Measurements from ENCODE around the gene ACBD6.
A peak's percentile ranks its signal among the peaks of the same experiment; 100 is the strongest.

Gene ACBD6

DNA sequence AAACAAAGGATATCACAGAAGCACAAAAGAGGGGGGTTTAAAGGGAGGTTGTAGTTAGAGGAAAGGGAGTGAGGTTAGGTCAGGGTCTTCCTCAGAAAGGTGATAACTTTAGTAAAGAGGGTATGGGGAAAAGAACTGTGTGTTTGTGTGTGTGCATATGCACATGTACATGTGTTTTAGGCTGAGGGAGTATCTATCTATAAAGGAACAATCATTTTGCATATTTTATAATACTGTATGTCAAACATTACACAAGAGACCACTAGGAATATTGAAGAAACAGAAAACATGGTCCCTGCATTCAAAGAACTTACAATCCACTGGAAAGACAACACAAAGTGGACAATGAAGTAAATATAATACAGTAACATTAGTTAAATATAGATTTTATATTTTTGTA lies 132.2 kb downstream of the ACBD6 start:
- no peak for DNase-seq (ENCODE audit: low spot score)

DNA sequence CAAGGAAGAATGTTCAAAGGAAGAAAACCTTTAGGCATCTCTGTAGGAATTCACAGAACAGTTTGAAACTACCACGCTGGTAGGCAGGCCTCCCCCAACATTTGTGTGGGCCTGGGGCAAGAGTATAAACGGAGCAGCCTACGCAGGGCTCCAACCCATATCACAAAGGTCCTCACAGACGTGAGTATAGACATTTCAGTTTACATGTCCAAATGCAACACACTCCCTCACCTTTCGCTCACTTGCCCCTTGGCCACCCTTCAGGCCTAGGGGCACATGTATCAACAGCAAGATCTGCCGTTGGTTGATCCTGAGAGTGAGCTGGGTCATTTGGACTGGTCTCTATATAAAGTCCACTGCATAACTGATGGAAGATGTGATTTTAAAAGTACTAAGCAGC lies 133.3 kb downstream of the ACBD6 start:
- DNase-seq (ENCODE audit: low spot score), result no peak

DNA sequence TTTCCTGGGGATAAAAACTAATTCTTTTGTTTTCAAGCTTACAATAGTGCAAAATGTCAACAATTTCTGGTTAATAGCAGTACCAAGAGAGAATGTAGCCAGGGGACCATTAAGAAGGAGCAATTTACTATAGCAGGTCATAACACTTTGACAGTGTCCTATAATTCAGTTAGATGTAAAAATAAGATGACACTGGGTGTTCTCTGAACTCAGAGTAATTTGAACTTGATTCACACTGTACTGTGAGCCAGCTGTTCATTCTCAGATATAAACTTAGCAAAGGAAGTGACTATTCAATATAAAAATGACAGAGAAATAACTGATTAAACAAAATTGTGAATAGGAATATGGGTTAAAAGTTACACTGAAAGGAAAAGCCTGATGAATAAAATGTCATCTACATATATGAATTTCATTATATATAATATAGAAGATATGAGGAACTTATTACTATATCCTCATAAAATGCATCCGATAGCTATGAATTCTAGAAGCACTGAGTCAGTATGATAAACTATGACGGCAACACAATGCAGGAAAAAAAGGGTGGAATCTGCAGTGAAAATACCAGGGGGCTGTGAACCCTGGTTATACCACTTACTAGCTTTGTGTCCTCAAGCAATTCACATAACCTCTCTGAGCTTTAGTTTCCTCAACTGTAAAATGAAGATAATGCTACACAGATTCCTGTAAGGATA lies 135.9 kb downstream of the ACBD6 start:
- DNase-seq (ENCODE audit: low spot score), result no peak

DNA sequence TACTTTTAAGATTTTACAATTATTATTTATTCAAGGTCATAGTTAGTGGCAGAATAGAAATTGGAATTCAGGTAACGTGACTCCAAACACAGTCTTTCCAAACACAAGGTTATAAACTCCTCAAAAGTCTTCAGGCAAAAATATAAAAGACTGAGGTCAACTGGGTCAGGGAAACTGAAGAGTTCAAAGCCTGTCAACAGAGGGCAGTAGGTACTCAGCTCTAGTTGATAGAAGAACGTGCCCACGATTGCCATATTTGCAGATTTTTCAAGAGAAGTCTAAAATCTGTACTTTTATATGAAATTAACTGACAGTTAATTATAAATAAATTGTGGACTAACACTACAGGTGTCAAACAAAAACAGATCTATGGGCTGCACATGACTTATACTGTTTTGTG lies 137.3 kb downstream of the ACBD6 start:
- DNase-seq (ENCODE audit: low spot score), result no peak

DNA sequence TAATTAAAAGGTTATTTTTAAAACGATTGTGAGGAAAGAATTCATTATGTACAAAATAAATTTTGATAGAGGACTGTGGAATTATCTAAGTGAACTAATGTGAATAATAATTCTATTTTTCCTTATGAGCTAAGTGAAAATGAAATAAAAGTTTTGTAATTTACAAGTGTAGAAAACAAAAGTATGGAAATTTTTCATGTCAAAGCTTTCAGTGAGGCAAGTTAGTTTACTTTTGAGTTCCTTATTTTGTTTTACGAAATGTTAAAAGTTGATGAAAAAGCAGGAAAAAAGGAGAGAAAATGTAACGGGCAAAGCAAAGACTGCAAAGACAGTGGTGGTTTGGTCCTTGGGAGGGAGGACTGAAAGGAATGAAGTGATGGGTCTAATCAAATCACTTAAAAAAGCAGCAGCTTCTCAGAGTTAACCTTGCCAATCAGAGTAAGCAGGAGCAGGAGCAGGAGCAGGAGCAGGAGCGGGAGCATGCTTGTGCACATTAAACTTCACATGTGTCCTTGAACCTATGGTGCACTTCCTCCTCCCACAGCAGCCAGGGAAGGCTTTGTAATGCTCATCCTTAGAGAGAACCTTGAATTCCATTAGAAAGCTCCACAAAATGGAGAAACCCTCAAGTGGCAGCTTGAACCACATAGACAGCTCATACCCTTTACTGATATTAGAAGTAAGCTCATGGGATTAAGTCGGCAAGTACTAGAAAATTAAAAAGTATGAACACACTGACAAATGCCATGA lies 139.0 kb downstream of the ACBD6 start:
- no peak for DNase-seq (ENCODE audit: low spot score)

DNA sequence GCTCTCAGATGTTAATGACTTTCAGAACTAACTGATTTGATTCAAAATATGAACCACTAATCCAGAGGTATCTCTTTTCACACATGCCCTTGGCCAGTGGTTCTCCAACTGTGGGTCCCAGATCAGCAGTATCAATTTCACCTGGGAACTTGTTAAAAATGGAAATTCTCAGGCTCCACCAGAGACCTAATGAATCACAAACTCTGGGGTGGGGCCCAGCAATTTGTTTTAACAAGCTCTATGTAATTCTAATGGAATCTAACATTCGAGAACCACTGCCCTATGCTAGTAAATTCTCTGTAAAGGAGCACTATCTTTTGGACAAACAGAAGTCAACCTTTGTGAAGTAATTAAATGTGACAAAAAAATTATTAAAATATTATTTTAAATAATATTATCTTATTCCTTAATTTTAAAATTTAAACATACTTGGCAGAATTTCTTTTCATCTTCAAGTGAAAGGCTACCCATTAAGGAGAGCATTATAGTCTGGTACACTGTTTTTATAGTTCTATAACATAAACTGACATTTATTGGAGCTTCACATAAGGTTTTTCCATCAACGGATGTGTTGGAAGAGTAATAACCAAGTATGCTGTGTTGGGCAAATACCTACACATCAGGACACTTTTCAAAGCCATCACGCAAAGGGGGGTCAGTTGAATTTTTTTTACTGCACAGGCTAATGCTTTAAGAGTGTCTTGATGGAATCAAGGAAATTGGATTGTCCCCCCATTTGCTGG lies 141.9 kb downstream of the ACBD6 start:
- peak; percentile 32 for DNase-seq (ENCODE audit: low spot score)

DNA sequence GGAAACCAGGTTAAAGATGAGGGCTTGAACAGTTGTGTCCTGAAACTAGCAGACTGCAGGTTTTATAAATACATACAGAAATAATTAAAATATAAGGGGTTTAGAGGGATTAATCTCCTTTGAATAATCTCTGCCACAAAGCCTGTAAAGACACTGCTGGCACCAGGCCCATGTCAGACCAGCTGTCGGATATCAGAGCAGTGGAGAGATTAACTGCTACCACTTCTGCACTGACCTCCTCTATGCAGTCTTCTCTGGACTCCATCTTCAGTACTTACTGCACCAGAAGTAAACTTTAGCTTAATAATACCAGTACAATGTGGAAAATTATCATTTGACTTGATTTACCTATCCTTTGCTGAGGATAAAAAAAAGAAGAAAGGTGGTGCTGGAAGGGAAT lies 143.7 kb downstream of the ACBD6 start:
- no peak for DNase-seq (ENCODE audit: low spot score)

DNA sequence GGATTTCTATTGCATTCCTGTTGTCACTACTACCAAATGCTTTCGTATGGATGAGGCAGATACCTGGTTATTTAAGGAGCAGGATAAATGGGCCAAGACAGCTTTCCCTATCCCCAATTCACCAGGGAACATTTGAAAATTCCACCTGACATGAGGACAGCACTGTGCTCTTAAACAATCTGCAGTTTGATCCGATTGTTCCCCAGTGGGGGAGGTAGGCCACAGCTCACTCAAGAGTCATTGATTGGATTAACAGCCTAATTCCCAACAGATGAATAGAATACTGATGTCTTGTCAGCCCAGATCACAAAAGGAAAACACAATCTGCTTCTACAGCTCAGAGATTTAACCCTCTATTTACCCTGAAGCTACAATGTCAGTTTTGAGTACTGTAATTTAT lies 148.4 kb downstream of the ACBD6 start:
- no peak for DNase-seq (ENCODE audit: low spot score)

DNA sequence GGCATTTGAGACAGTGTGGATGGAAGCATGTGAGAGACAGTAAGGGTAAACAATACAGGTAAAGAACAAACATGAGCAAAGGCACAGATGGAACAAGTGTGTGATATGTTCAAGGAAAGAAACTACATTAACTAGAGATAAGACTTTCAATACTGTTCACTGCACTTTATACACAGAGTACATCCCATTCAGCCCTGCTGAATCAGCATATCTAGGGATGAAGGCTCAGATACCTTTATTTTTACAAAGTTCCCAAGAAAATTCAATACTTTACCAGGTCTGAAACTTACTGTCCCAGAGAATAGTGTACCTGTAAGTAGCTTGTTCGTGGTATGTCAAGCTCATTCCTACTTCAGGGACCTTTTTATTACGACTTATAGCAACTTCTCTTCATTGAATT lies 149.8 kb downstream of the ACBD6 start:
- DNase-seq (ENCODE audit: low spot score), result no peak

DNA sequence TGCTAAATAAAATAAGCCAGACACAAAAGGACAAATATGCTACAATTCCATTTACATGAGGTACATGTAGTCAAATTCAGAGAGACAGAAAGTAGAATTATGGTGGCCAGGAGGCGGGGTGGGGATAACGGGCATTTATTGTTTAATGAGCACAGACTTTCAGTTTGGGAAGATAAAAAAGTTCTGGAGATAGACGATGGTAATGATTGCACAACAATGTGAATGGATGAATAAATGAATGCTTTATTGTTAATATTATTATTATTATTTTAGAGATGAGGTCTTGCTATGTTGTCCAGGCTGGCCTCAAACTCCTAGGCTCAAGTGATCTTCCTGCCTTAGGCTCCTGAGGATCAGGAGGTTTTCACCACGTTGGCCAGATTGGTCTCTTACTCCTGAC lies 150.4 kb downstream of the ACBD6 start:
- no peak for DNase-seq (ENCODE audit: low spot score)

DNA sequence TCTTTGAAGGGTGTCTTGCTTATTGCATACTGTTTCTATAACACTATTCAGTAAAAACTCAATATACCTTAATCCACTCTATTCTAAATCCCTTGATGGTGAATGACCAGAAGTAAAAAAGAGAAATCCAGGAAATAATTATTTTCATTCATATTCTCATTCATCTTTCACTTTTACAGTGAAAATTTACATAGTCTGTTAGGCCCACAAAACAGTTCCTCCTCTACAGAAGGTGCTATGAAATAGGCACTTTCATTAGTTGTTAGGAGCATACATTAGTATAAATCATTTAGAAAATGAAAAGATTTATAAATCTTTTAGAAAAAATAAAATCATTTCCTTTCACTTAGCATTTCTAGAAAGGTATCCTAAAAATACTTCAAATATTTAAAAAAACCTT lies 157.2 kb downstream of the ACBD6 start:
- DNase-seq (ENCODE audit: low spot score), result no peak

DNA sequence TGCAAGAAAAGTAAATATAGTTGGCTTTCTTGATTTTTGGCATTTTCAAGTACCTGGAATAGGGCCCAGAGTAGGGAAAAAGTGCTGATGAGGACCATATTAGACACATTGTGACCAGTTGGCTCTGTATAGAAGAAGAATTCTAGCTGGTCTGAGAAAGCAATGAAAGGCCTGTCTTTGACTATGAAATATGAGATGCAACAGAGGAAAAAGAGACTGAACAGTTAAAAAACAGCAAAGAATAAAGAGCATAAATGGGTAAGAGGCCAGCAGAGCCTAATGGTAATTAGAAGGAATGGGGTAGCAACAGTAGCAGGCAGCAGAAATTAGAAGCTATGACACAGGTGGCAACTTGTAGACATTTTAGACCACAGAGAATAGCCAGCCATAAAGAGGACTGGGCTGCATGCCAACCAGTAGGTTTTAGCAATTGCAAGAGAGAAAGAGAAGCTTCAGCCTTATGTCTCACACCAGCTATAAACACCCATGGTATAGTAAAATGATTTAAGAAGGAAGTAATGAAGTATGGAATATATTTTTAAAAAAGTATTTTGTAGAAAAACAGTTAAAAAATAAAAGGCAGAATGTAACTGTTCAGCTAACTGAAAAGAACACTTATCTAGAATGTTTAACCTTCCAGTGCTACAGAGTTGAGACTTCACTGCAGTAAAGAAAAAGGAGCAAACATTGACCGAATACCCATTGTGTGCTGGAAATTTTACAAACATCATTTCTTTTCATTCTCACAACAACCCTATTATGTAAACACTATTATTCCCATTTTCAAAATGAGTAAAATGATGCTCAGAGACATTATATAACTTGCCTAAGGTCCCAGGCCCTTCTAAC lies 158.2 kb downstream of the ACBD6 start:
- peak; percentile 10 for DNase-seq (ENCODE audit: low spot score)

DNA sequence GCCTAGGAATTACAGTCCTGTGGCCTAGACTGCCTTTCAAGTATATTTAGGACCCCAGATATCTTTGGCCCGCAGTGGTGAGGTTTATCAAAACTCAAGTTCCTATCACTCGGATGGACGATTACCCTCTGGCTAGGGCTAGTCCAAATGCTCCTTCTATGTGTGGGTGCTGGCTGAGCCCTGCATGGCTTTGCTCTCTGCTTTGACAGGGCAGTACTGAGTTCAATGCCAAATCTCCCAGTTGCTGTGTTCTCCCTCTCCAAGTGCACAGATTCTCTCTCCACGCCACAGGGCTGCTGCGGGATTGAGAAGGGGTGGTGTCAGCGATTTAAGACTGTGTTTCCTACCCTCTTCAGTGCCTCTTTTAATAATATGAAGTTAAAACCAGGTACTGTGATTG lies 175.3 kb downstream of the ACBD6 start:
- no peak for DNase-seq (ENCODE audit: low spot score)

DNA sequence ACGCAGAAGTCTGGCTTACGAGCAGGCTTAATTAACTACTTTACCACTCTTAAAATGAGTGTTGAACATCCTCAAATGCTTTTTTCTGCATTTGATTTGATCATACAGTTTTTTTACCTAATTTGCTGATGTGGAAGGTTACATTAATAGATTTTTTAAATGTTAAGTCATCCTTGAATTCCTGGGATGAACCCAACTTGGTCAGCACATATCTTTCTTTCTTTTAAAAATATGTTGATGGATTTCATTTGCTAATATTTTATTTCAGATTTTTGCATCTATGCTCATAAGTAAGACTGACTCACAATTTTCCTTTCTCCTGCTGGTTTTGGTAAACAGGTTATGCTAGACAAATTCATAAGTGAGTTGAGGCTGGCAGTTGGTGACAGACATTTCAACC lies 189.5 kb downstream of the ACBD6 start:
- DNase-seq (ENCODE audit: low spot score), result no peak

DNA sequence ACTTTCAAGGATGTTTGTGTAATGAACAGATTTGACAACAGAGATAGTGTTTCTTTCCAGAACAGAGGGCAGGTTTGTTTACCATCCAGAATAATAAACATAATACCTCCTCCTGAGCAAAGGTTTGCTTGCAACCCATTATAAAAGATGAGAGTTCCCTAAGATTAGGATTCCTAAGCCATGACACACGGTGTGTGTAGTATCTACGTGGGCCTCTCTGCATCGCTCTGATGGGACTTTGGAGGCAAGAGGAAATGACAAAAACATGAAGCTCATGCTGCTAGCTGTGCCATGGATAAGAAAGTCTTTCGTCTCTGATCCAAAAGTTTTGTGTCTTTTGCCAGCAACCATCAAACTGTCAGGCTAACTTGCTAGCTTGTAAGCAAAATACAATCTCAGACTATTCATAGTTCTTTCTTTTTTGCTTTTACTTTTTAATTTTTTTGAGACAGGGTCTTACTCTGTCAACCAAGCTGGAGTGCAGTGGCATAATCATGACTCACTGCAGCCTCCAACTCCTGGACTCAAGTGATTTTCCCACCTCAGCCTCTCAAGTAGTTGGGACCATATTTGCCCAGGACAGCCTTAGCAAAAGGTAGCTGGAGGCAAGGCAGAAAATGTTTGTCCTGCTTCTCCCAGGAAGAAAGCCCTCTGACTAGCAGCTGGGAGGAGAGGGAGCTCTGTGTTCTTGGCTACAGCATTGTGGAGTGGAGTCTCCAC lies 191.2 kb downstream of the ACBD6 start:
- DNase-seq (ENCODE audit: low spot score), result no peak

DNA sequence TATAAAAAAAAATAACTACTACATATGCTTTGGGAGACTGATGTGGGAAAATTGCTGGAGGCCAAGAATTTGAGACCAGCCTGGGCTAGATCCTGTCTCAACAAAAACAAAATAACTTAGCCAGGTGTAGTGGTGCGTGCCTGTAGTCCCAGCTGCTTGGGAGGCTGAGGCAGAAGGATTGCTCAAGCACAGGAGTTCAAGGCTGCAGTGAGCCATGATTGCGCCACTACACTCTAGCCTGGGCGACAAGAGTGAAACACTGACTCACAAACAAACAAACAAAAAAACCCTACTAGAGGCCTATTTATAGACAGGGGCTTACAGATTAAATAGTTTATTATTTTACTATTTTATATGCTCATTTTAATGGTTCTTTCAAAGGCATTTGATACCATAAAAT lies 192.3 kb downstream of the ACBD6 start:
- no peak for DNase-seq (ENCODE audit: low spot score)

DNA sequence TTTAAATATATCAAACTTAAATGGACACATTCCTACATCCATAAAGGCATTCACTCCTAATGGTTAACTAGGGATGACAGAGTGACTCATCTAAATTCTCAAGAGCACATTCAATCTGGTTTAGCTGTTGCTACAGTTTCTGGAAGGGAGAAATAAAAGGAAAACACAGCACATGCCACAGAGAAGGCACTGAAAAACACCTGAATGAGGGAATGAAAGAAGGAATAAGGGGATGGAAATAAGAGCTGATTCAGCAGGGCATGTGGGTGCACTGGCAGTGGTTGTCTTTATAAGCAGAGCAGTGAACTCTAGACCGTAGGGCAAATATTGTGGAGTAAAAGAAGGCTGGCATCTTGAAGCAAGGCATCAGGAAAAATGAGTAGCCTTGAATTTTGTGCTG lies 193.0 kb downstream of the ACBD6 start:
- peak; percentile 43 for DNase-seq (ENCODE audit: low spot score)

DNA sequence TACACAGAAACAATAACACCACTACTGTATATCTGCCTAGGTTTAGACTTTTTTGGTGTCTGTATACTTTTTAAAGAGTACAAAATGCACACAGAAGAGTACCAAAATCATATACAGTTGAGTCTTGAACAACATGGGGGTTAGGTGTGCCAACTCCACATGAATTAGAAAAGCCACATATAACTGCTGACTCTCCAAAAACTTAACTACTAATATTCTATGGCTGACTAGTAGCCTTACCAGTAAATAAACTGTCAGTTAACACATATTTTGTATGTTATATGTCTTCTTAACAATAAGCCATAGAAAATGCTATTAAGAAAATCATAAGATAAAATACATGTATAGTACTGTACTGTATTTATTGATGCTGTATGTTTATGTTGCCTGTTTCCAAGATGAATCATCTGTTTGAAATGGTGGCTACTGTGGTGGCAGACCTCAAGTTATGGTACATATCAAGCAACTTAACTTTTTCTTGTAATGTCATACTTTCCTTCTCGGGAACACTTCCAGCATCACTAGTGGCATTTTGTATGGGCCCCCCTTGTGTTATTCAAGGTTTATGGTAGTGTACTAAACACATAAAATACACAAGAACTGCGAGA lies 201.1 kb downstream of the ACBD6 start:
- DNase-seq (ENCODE audit: low spot score), result no peak

DNA sequence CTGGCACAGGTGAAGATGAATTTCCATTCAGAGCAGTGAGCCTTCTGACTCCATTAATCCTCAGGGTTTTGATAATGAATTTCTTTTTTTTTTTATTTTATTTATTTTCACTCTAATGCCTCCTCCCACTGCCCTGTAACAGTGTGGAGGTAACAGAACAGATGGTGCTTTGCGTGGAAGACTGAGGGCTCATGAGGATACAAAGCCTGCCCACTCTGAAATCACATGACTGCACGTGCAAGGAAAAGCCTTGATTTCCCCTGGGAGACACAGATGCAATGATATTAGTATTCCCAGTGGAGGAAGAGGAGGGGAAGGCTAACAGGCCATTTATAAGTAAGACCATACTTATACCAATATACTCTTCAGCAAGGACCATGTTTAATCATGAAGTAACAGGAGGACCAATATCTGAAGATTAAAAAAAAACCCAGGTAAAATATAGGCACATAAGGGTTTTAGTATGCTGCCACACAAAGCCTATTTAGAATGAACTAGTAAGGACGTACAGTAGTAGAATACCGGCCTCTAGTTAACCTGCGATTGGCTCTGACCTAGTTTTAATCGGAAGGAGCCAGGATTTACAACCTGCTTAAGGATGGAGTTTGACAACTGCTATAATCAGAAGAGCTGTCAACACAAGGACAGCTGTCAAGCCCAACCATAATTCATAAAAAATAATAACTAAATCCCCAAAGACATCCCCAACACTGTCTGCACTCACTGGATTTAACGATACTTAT lies 202.7 kb downstream of the ACBD6 start:
- DNase-seq (ENCODE audit: low spot score), result no peak

DNA sequence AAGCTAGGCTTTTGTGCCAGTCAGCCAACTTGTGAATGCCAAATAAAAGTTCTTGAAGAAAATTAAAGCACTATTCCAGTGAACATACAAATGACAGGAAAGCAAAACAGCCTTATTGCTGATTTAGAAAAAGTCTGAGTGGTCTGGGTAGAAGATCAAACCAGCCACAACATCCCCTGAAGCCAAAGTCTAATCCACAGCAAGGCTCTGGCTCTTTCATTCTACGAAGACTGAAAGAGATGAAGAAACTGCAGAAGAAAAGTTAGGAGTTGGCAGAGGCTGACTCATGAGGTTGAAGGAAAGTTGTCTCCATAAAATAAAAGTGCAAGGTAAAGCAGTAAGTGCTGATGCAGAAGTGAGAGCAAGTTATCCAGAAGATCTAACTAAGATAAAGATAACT lies 206.4 kb downstream of the ACBD6 start:
- DNase-seq (ENCODE audit: low spot score), result no peak
